H9 (cell line): ENCODE measurements around the gene GDAP1L1. TPM values are rescaled to one million over a fixed set of nuclear protein-coding genes. Genes with fewer than 3 reads are reported as not detected.

ENCODE experiments used
- DNase-seq: peaks from one replicate; pipeline ENCODE4 v3.0.0-alpha.2; 2017
- H2AFZ ChIP-seq: one replicate; pipeline ENCODE4 v1.6.1; 2013; ENCODE audit warnings: mild to moderate bottlenecking, low read length, control low read depth, moderate library complexity
- H2AK5ac ChIP-seq: 2 replicates; pipeline ENCODE4 v1.6.1; 2013; ENCODE audit warnings: low read length, control low read depth, mixed read lengths; ENCODE audit not compliant: insufficient read length
- H2BK120ac ChIP-seq: one replicate; pipeline ENCODE4 v1.6.1; 2013; ENCODE audit warnings: low read depth, mild to moderate bottlenecking, low read length, control low read depth, inconsistent platforms; ENCODE audit not compliant: poor library complexity, severe bottlenecking
- H2BK12ac ChIP-seq: 2 replicates; pipeline ENCODE4 v1.6.1; 2013; ENCODE audit warnings: low read length, control low read depth, mixed read lengths, low read depth; ENCODE audit not compliant: insufficient read length
- H2BK15ac ChIP-seq: 2 replicates; pipeline ENCODE4 v1.6.1; 2013; ENCODE audit warnings: low read depth, low read length, control low read depth
- H2BK20ac ChIP-seq: one replicate; pipeline ENCODE4 v1.6.1; 2013; ENCODE audit warnings: low read depth, mild to moderate bottlenecking, low read length, control low read depth, inconsistent platforms; ENCODE audit not compliant: poor library complexity, severe bottlenecking
- H2BK5ac ChIP-seq: 2 replicates; pipeline ENCODE4 v1.6.1; 2013; ENCODE audit warnings: low read length, control low read depth, mixed read lengths; ENCODE audit not compliant: insufficient read length
- H3K14ac ChIP-seq: 2 replicates; pipeline ENCODE4 v1.6.1; 2013; ENCODE audit warnings: low read length, control low read depth; ENCODE audit not compliant: insufficient read depth
- H3K18ac ChIP-seq: 2 replicates; pipeline ENCODE4 v1.6.1; 2013; ENCODE audit warnings: low read depth, mild to moderate bottlenecking, mixed read lengths, low read length, control low read depth; ENCODE audit not compliant: insufficient read length
- H3K23ac ChIP-seq: 2 replicates; pipeline ENCODE4 v1.6.1; 2013; ENCODE audit warnings: low read length, control low read depth, mixed read lengths, low read depth; ENCODE audit not compliant: insufficient read length
- H3K23me2 ChIP-seq: 2 replicates; pipeline ENCODE4 v1.6.1; 2013; ENCODE audit warnings: low read depth, mild to moderate bottlenecking, mixed read lengths, low read length, control low read depth; ENCODE audit not compliant: insufficient read length, poor library complexity, severe bottlenecking
- H3K27ac ChIP-seq: 2 replicates; pipeline ENCODE4 v1.5.1; 2013; ENCODE audit warnings: low read length, control low read depth, mixed read lengths, low read depth; ENCODE audit not compliant: insufficient read length
- H3K27me3 ChIP-seq: 2 replicates; pipeline ENCODE4 v1.6.1; 2013; ENCODE audit warnings: low read length, control low read depth, inconsistent platforms; ENCODE audit not compliant: insufficient read depth
- H3K4ac ChIP-seq: 2 replicates; pipeline ENCODE4 v1.6.1; 2013; ENCODE audit warnings: low read depth, mild to moderate bottlenecking, control low read depth, inconsistent platforms, low read length, moderate library complexity
- H3K4me1 ChIP-seq: 2 replicates; pipeline ENCODE4 v1.6.1; 2013; ENCODE audit warnings: low read length, control low read depth, inconsistent platforms; ENCODE audit not compliant: insufficient read depth
- H3K4me2 ChIP-seq: 2 replicates; pipeline ENCODE4 v1.6.1; 2013; ENCODE audit warnings: low read length, control low read depth, mixed read lengths; ENCODE audit not compliant: insufficient read length, insufficient read depth
- H3K56ac ChIP-seq: 2 replicates; pipeline ENCODE4 v1.6.1; 2013; ENCODE audit warnings: low read depth, mild to moderate bottlenecking, mixed read lengths, low read length, control low read depth; ENCODE audit not compliant: insufficient read length
- H3K79me1 ChIP-seq: 2 replicates; pipeline ENCODE4 v1.6.1; 2013; ENCODE audit warnings: low read depth, mild to moderate bottlenecking, moderate library complexity, low read length, control low read depth, inconsistent platforms; ENCODE audit not compliant: insufficient read depth, poor library complexity, severe bottlenecking
- H3K79me2 ChIP-seq: 2 replicates; pipeline ENCODE4 v1.6.1; 2013; ENCODE audit warnings: low read length, control low read depth, inconsistent platforms; ENCODE audit not compliant: insufficient read depth
- H3K9ac ChIP-seq: 2 replicates; pipeline ENCODE4 v1.6.1; 2013; ENCODE audit warnings: low read length, control low read depth, mixed read lengths; ENCODE audit not compliant: insufficient read length; ENCODE audit errors: extremely low read depth
- H3K9me3 ChIP-seq: one replicate; pipeline ENCODE4 v1.6.1; 2013; ENCODE audit warnings: low read depth, low read length, inconsistent platforms; ENCODE audit not compliant: control insufficient read depth
- H3T11ph ChIP-seq: one replicate; pipeline ENCODE4 v1.6.1; 2013; ENCODE audit warnings: mild to moderate bottlenecking, low read length, control low read depth, inconsistent platforms
- H4K20me1 ChIP-seq: one replicate; pipeline ENCODE4 v1.6.1; 2013; ENCODE audit not compliant: control insufficient read depth, insufficient read length, insufficient read depth
- H4K5ac ChIP-seq: 2 replicates; pipeline ENCODE4 v1.6.1; 2013; ENCODE audit warnings: low read depth, mild to moderate bottlenecking, mixed read lengths, low read length, control low read depth; ENCODE audit not compliant: insufficient read length
- H4K8ac ChIP-seq: replicated peaks from 2 replicates; pipeline ENCODE4 v1.6.1; 2013; ENCODE audit warnings: low read length, control low read depth, mixed read lengths, low read depth; ENCODE audit not compliant: insufficient read length
- H4K91ac ChIP-seq: 2 replicates; pipeline ENCODE4 v1.6.1; 2013; ENCODE audit warnings: low read depth, mild to moderate bottlenecking, moderate library complexity, mixed read lengths, low read length, control low read depth; ENCODE audit not compliant: insufficient read length
- H3K27ac Mint-ChIP-seq, 3 experiments: 2 replicates in 2 of 3; 3 replicates in 1 of 3; pipeline ENCODE4 v1.8.0; 2020 to 2021; ENCODE audit warnings: mixed read lengths in 3 of 3, mild to moderate bottlenecking in 1 of 3, moderate library complexity in 1 of 3
- H3K27me3 Mint-ChIP-seq: 2 replicates; pipeline ENCODE4 v1.8.0; 2021; ENCODE audit warnings: low read depth, mild to moderate bottlenecking, moderate library complexity, mixed read lengths
- H3K36me3 Mint-ChIP-seq, 3 experiments: 2 replicates in 2 of 3; 3 replicates in 1 of 3; pipeline ENCODE4 v1.8.0; 2020 to 2021; ENCODE audit warnings: low read depth in 3 of 3, mixed read lengths in 3 of 3; ENCODE audit not compliant: insufficient read depth in 1 of 3
- H3K4me1 Mint-ChIP-seq, 2 experiments: 2 replicates each; pipeline ENCODE4 v1.8.0; 2020; ENCODE audit warnings: mixed read lengths in 2 of 2
- H3K4me3 Mint-ChIP-seq, 2 experiments: 2 replicates in 1 of 2; 3 replicates in 1 of 2; pipeline ENCODE4 v1.8.0; 2020 to 2021; ENCODE audit warnings: mild to moderate bottlenecking in 2 of 2, mixed read lengths in 2 of 2, moderate library complexity in 1 of 2
- H3K9me3 Mint-ChIP-seq, 2 experiments: 2 replicates in 1 of 2; 3 replicates in 1 of 2; pipeline ENCODE4 v1.8.0; 2020; ENCODE audit warnings: mild to moderate bottlenecking in 2 of 2, mixed read lengths in 2 of 2, moderate library complexity in 1 of 2
- CTCF ChIP-seq: fragments of 200-600 bp; sonication (generic); conservative IDR thresholded peaks from 3 replicates; pipeline ENCODE4 v1.8.0; 2021; ENCODE audit warnings: antibody characterized with exemption, mild to moderate bottlenecking
- WGBS: extraction: QIAGEN DNeasy Blood & Tissue Kit; methylation state at CpG from one replicate; pipeline ENCODE4 v1.1.7; 2013; ENCODE audit warnings: missing lambda C conversion rate, low lambda C conversion rate, mixed read lengths; ENCODE audit not compliant: insufficient read length; ENCODE audit errors: extremely low coverage; 5-methylcytosine and 5-hydroxymethylcytosine counted together
- total RNA-seq: library from RNA; stranded (reverse); gene quantifications from 2 replicates; pipeline ENCODE4 v1.2.1, GENCODE V29; 2021

The GDAP1L1 gene
- total RNA-seq, 1 experiment from 2014 or later: 5.9 TPM

DNA sequence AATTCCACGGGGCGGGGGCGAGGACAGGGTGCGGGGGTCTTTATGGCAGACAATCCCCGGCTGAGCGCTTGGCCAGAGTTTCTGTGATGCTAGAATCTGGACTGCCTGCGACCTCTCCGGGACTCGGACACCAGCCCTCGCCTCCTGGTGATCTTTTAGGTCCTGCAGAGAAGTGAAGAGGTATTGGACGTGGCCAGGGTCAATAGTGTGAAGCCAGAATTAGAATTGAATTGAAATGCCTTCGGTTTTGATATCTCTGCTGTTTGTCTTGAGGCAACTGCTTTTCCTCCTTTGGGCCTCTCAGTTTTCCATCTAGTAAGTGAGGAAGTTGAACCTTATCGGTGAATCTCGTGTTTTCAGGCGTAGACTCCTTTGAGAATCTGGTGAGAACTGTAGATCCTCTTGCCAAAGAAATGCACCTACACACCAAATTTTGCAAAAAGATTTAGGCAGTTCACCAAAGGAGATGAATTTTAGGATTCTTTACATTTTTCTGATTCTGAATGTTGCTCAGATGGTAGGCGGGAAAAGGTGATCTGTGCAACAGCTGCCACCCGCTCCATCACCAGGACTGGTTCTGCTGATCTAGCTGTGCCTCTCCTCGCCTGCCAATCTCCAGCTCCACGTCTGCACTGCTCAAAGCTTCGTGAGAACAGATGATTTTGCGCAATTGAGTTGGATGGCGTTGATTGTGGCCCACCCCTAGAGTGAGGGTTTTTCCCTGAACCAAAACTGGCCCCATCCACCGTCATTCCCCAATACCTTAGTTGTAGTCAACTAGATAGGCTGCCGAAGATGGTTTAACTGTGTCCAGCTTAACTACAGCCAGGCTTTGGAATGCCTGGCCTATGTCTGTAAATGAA is 35.7 kb upstream of the GDAP1L1 start:
- no peak overlapping the region for H2BK12ac ChIP-seq
- H3K27ac Mint-ChIP-seq: peak overlapping the region; percentile 95 to 98 (median 96)
- H2BK120ac ChIP-seq: no peak overlapping the region
- H2AK5ac ChIP-seq: no peak overlapping the region
- H4K20me1 ChIP-seq: no peaks in the 10 kb centered on the region
- H3K4me1 Mint-ChIP-seq: peaks cover 37 to 45% of the 10 kb centered on the region in 2 experiments
- no peak for DNase-seq
- no peak overlapping the region for H3K23ac ChIP-seq
- peak overlapping the region; percentile 98 to 100 for H3K4me3 Mint-ChIP-seq
- H2BK15ac ChIP-seq: no peak overlapping the region
- no peak overlapping the region for H2AFZ ChIP-seq
- H3K36me3 Mint-ChIP-seq: peaks cover 1 to 9% (median 2%) of the 10 kb centered on the region in 3 experiments
- TF ChIP-seq CTCF: no peak
- H3K79me2 ChIP-seq: peaks cover 21% of the 10 kb centered on the region
- peak overlapping the region; percentile 43 for H2BK5ac ChIP-seq
- no peak overlapping the region for H4K8ac ChIP-seq
- H3K4me1 ChIP-seq: peaks cover 3% of the 10 kb centered on the region; the same call in 1 of the 2 replicates
- H4K5ac ChIP-seq: peak overlapping the region; percentile 5
- H3K9me3 ChIP-seq: no peaks in the 10 kb centered on the region
- peak overlapping the region; percentile 94 for H3K4me2 ChIP-seq
- H2BK20ac ChIP-seq: no peak overlapping the region
- peak overlapping the region; percentile 32 for H3K27ac ChIP-seq
- no peak overlapping the region for H3K56ac ChIP-seq
- peaks cover 0 to 2% of the 10 kb centered on the region in 2 experiments; a peak in 2 of 5 replicates for H3K9me3 Mint-ChIP-seq
- no CpG with 5 or more reads among the region's 24 CpGs for WGBS
- H3K9ac ChIP-seq: peak overlapping the region; percentile 84
- H3T11ph ChIP-seq: no peak overlapping the region
- H4K91ac ChIP-seq: no peak overlapping the region
- no peaks in the 10 kb centered on the region for H3K27me3 ChIP-seq
- no peaks in the 10 kb centered on the region for H3K27me3 Mint-ChIP-seq
- H3K14ac ChIP-seq: peak overlapping the region; percentile 58; the same call in 1 of the 2 replicates
- peaks cover 1% of the 10 kb centered on the region for H3K79me1 ChIP-seq
- peak overlapping the region; percentile 52 for H3K18ac ChIP-seq
- no peak overlapping the region for H3K4ac ChIP-seq
- peaks cover 15% of the 10 kb centered on the region for H3K23me2 ChIP-seq
